H9 (cell line): Measurements from ENCODE around the gene PRTN3. TPM values are rescaled to one million over a fixed set of nuclear protein-coding genes. Genes with fewer than 3 reads are reported as not detected.

Experiments
- DNase-seq: peaks from one replicate; pipeline ENCODE4 v3.0.0-alpha.2; 2017
- H2AFZ ChIP-seq: one replicate; pipeline ENCODE4 v1.6.1; 2013; ENCODE audit warnings: mild to moderate bottlenecking, low read length, control low read depth, moderate library complexity
- H2AK5ac ChIP-seq: 2 replicates; pipeline ENCODE4 v1.6.1; 2013; ENCODE audit warnings: low read length, control low read depth, mixed read lengths; ENCODE audit not compliant: insufficient read length
- H2BK120ac ChIP-seq: one replicate; pipeline ENCODE4 v1.6.1; 2013; ENCODE audit warnings: low read depth, mild to moderate bottlenecking, low read length, control low read depth, inconsistent platforms; ENCODE audit not compliant: poor library complexity, severe bottlenecking
- H2BK12ac ChIP-seq: 2 replicates; pipeline ENCODE4 v1.6.1; 2013; ENCODE audit warnings: low read length, control low read depth, mixed read lengths, low read depth; ENCODE audit not compliant: insufficient read length
- H2BK15ac ChIP-seq: 2 replicates; pipeline ENCODE4 v1.6.1; 2013; ENCODE audit warnings: low read depth, low read length, control low read depth
- H2BK20ac ChIP-seq: one replicate; pipeline ENCODE4 v1.6.1; 2013; ENCODE audit warnings: low read depth, mild to moderate bottlenecking, low read length, control low read depth, inconsistent platforms; ENCODE audit not compliant: poor library complexity, severe bottlenecking
- H2BK5ac ChIP-seq: 2 replicates; pipeline ENCODE4 v1.6.1; 2013; ENCODE audit warnings: low read length, control low read depth, mixed read lengths; ENCODE audit not compliant: insufficient read length
- H3K14ac ChIP-seq: 2 replicates; pipeline ENCODE4 v1.6.1; 2013; ENCODE audit warnings: low read length, control low read depth; ENCODE audit not compliant: insufficient read depth
- H3K18ac ChIP-seq: 2 replicates; pipeline ENCODE4 v1.6.1; 2013; ENCODE audit warnings: low read depth, mild to moderate bottlenecking, mixed read lengths, low read length, control low read depth; ENCODE audit not compliant: insufficient read length
- H3K23ac ChIP-seq: 2 replicates; pipeline ENCODE4 v1.6.1; 2013; ENCODE audit warnings: low read length, control low read depth, mixed read lengths, low read depth; ENCODE audit not compliant: insufficient read length
- H3K23me2 ChIP-seq: 2 replicates; pipeline ENCODE4 v1.6.1; 2013; ENCODE audit warnings: low read depth, mild to moderate bottlenecking, mixed read lengths, low read length, control low read depth; ENCODE audit not compliant: insufficient read length, poor library complexity, severe bottlenecking
- H3K27ac ChIP-seq: 2 replicates; pipeline ENCODE4 v1.5.1; 2013; ENCODE audit warnings: low read length, control low read depth, mixed read lengths, low read depth; ENCODE audit not compliant: insufficient read length
- H3K27me3 ChIP-seq: 2 replicates; pipeline ENCODE4 v1.6.1; 2013; ENCODE audit warnings: low read length, control low read depth, inconsistent platforms; ENCODE audit not compliant: insufficient read depth
- H3K4ac ChIP-seq: 2 replicates; pipeline ENCODE4 v1.6.1; 2013; ENCODE audit warnings: low read depth, mild to moderate bottlenecking, control low read depth, inconsistent platforms, low read length, moderate library complexity
- H3K4me1 ChIP-seq: 2 replicates; pipeline ENCODE4 v1.6.1; 2013; ENCODE audit warnings: low read length, control low read depth, inconsistent platforms; ENCODE audit not compliant: insufficient read depth
- H3K4me2 ChIP-seq: 2 replicates; pipeline ENCODE4 v1.6.1; 2013; ENCODE audit warnings: low read length, control low read depth, mixed read lengths; ENCODE audit not compliant: insufficient read length, insufficient read depth
- H3K56ac ChIP-seq: 2 replicates; pipeline ENCODE4 v1.6.1; 2013; ENCODE audit warnings: low read depth, mild to moderate bottlenecking, mixed read lengths, low read length, control low read depth; ENCODE audit not compliant: insufficient read length
- H3K79me1 ChIP-seq: 2 replicates; pipeline ENCODE4 v1.6.1; 2013; ENCODE audit warnings: low read depth, mild to moderate bottlenecking, moderate library complexity, low read length, control low read depth, inconsistent platforms; ENCODE audit not compliant: insufficient read depth, poor library complexity, severe bottlenecking
- H3K79me2 ChIP-seq: 2 replicates; pipeline ENCODE4 v1.6.1; 2013; ENCODE audit warnings: low read length, control low read depth, inconsistent platforms; ENCODE audit not compliant: insufficient read depth
- H3K9ac ChIP-seq: 2 replicates; pipeline ENCODE4 v1.6.1; 2013; ENCODE audit warnings: low read length, control low read depth, mixed read lengths; ENCODE audit not compliant: insufficient read length; ENCODE audit errors: extremely low read depth
- H3K9me3 ChIP-seq: one replicate; pipeline ENCODE4 v1.6.1; 2013; ENCODE audit warnings: low read depth, low read length, inconsistent platforms; ENCODE audit not compliant: control insufficient read depth
- H3T11ph ChIP-seq: one replicate; pipeline ENCODE4 v1.6.1; 2013; ENCODE audit warnings: mild to moderate bottlenecking, low read length, control low read depth, inconsistent platforms
- H4K20me1 ChIP-seq: one replicate; pipeline ENCODE4 v1.6.1; 2013; ENCODE audit not compliant: control insufficient read depth, insufficient read length, insufficient read depth
- H4K5ac ChIP-seq: 2 replicates; pipeline ENCODE4 v1.6.1; 2013; ENCODE audit warnings: low read depth, mild to moderate bottlenecking, mixed read lengths, low read length, control low read depth; ENCODE audit not compliant: insufficient read length
- H4K8ac ChIP-seq: replicated peaks from 2 replicates; pipeline ENCODE4 v1.6.1; 2013; ENCODE audit warnings: low read length, control low read depth, mixed read lengths, low read depth; ENCODE audit not compliant: insufficient read length
- H4K91ac ChIP-seq: 2 replicates; pipeline ENCODE4 v1.6.1; 2013; ENCODE audit warnings: low read depth, mild to moderate bottlenecking, moderate library complexity, mixed read lengths, low read length, control low read depth; ENCODE audit not compliant: insufficient read length
- H3K27ac Mint-ChIP-seq, 3 experiments: 2 replicates in 2 of 3; 3 replicates in 1 of 3; pipeline ENCODE4 v1.8.0; 2020 to 2021; ENCODE audit warnings: mixed read lengths in 3 of 3, mild to moderate bottlenecking in 1 of 3, moderate library complexity in 1 of 3
- H3K27me3 Mint-ChIP-seq: 2 replicates; pipeline ENCODE4 v1.8.0; 2021; ENCODE audit warnings: low read depth, mild to moderate bottlenecking, moderate library complexity, mixed read lengths
- H3K36me3 Mint-ChIP-seq, 3 experiments: 2 replicates in 2 of 3; 3 replicates in 1 of 3; pipeline ENCODE4 v1.8.0; 2020 to 2021; ENCODE audit warnings: low read depth in 3 of 3, mixed read lengths in 3 of 3; ENCODE audit not compliant: insufficient read depth in 1 of 3
- H3K4me1 Mint-ChIP-seq, 2 experiments: 2 replicates each; pipeline ENCODE4 v1.8.0; 2020; ENCODE audit warnings: mixed read lengths in 2 of 2
- H3K4me3 Mint-ChIP-seq, 2 experiments: 2 replicates in 1 of 2; 3 replicates in 1 of 2; pipeline ENCODE4 v1.8.0; 2020 to 2021; ENCODE audit warnings: mild to moderate bottlenecking in 2 of 2, mixed read lengths in 2 of 2, moderate library complexity in 1 of 2
- H3K9me3 Mint-ChIP-seq, 2 experiments: 2 replicates in 1 of 2; 3 replicates in 1 of 2; pipeline ENCODE4 v1.8.0; 2020; ENCODE audit warnings: mild to moderate bottlenecking in 2 of 2, mixed read lengths in 2 of 2, moderate library complexity in 1 of 2
- CTCF ChIP-seq: fragments of 200-600 bp; sonication (generic); conservative IDR thresholded peaks from 3 replicates; pipeline ENCODE4 v1.8.0; 2021; ENCODE audit warnings: antibody characterized with exemption, mild to moderate bottlenecking
- WGBS: extraction: QIAGEN DNeasy Blood & Tissue Kit; methylation state at CpG from one replicate; pipeline ENCODE4 v1.1.7; 2013; ENCODE audit warnings: missing lambda C conversion rate, low lambda C conversion rate, mixed read lengths; ENCODE audit not compliant: insufficient read length; ENCODE audit errors: extremely low coverage; 5-methylcytosine and 5-hydroxymethylcytosine counted together
- total RNA-seq: library from RNA; stranded (reverse); gene quantifications from 2 replicates; pipeline ENCODE4 v1.2.1, GENCODE V29; 2021

The PRTN3 gene
- total RNA-seq, 1 experiment from 2014 or later = 0.31 TPM

- no peaks in the 10 kb centered on the region for H3K27me3 Mint-ChIP-seq
Measured at GRCh38 chr19:879711-880438, 39.1 kb downstream of the PRTN3 start.

More at GRCh38 chr19:879711-880438, 39.1 kb downstream of the PRTN3 start:
- no peak for TF ChIP-seq CTCF
- Mint-ChIP-seq H3K4me1 (no peaks in the 10 kb centered on the region), H3K4me3 (no peak overlapping the region), H3K9me3 (no peaks in the 10 kb centered on the region), H3K36me3 (peaks cover 32 to 59% (median 42%) of the 10 kb centered on the region in 3 experiments), H3K27ac (no peak overlapping the region)
- no peak overlapping the region for H4K5ac ChIP-seq
- no peak overlapping the region for H3K9ac ChIP-seq
- no peak overlapping the region for H3K14ac ChIP-seq
- H3K18ac ChIP-seq = no peak overlapping the region
- H3K79me1 ChIP-seq = no peaks in the 10 kb centered on the region
- no peak overlapping the region for H2BK5ac ChIP-seq
- H2BK12ac ChIP-seq = no peak overlapping the region
- no peak overlapping the region for H4K91ac ChIP-seq
- no peaks in the 10 kb centered on the region for H4K20me1 ChIP-seq
- WGBS = no CpG with 5 or more reads among the region's 37 CpGs
- no peak for DNase-seq
- no peak overlapping the region for H2BK15ac ChIP-seq
- no peak overlapping the region for H2BK120ac ChIP-seq
- H2AFZ ChIP-seq = no peak overlapping the region
- no peak overlapping the region for H2AK5ac ChIP-seq
- no peak overlapping the region for H3K56ac ChIP-seq
- no peak overlapping the region for H3K4ac ChIP-seq
- H3K4me2 ChIP-seq = no peak overlapping the region
- no peaks in the 10 kb centered on the region for H3K79me2 ChIP-seq
- no peaks in the 10 kb centered on the region for H3K9me3 ChIP-seq
- no peak overlapping the region for H3K27ac ChIP-seq
- no peaks in the 10 kb centered on the region for H3K27me3 ChIP-seq
- H3K23ac ChIP-seq = no peak overlapping the region
- H3K23me2 ChIP-seq = peaks cover 3% of the 10 kb centered on the region
- no peak overlapping the region for H4K8ac ChIP-seq
- H3K4me1 ChIP-seq = no peaks in the 10 kb centered on the region
- no peak overlapping the region for H3T11ph ChIP-seq
- no peak overlapping the region for H2BK20ac ChIP-seq
